Osteoblast (primary cell): ENCODE measurements around the gene TM9SF1. TPM values are rescaled to one million over a fixed set of nuclear protein-coding genes. Genes with fewer than 3 reads are reported as not detected.
A peak's percentile ranks its signal among the peaks of the same experiment; 100 is the strongest.

ENCODE experiments used
- DNase-seq: peaks from one replicate; pipeline ENCODE4 v3.0.0; 2011; ENCODE audit warnings: low spot score, mixed read lengths; ENCODE audit not compliant: insufficient read length; ENCODE audit errors: missing footprints
- H2AFZ ChIP-seq: 2 replicates; pipeline ENCODE4 v1.6.0; 2011; ENCODE audit warnings: mild to moderate bottlenecking, low read length
- H3K27ac ChIP-seq: 2 replicates; pipeline ENCODE4 v1.5.1; 2011; ENCODE audit warnings: mild to moderate bottlenecking, low read depth, low read length, moderate library complexity
- H3K27me3 ChIP-seq: 2 replicates; pipeline ENCODE4 v1.6.0; 2012; ENCODE audit warnings: mild to moderate bottlenecking, control low read depth, inconsistent platforms, low read length, moderate library complexity; ENCODE audit not compliant: insufficient read depth
- H3K36me3 ChIP-seq: 2 replicates; pipeline ENCODE4 v1.5.1; 2011; ENCODE audit warnings: mild to moderate bottlenecking, low read length, control low read depth, moderate library complexity; ENCODE audit not compliant: insufficient read depth
- H3K4me1 ChIP-seq: 2 replicates; pipeline ENCODE4 v1.5.1; 2011; ENCODE audit warnings: mild to moderate bottlenecking, low read length, control low read depth, moderate library complexity; ENCODE audit not compliant: insufficient read depth
- H3K4me2 ChIP-seq: 2 replicates; pipeline ENCODE4 v1.6.0; 2011; ENCODE audit warnings: mild to moderate bottlenecking, low read length; ENCODE audit not compliant: insufficient read depth
- H3K4me3 ChIP-seq: fragments of 200-600 bp; sonication (generic); 3 replicates; pipeline ENCODE4 v1.5.1; 2012; ENCODE audit warnings: mild to moderate bottlenecking, low read length, inconsistent platforms; ENCODE audit not compliant: insufficient read depth
- H3K79me2 ChIP-seq: 2 replicates; pipeline ENCODE4 v1.6.0; 2012; ENCODE audit warnings: mild to moderate bottlenecking, low read length, control low read depth, inconsistent platforms; ENCODE audit not compliant: insufficient read depth
- H3K9me3 ChIP-seq: 2 replicates; pipeline ENCODE4 v1.5.1; 2011; ENCODE audit warnings: low read depth, low read length, control low read depth
- H4K20me1 ChIP-seq: 2 replicates; pipeline ENCODE4 v1.6.0; 2012; ENCODE audit warnings: mild to moderate bottlenecking, low read length, control low read depth; ENCODE audit not compliant: insufficient read depth
- total RNA-seq: library from RNA; depleted of rRNA; stranded (reverse); fragments of >200 nt; gene quantifications from 2 replicates; pipeline ENCODE4 v1.2.3, GENCODE V29; 2012
- TF ChIP-seq, protein P1 (sequence below): IDR thresholded peaks from 2 replicates; pipeline ENCODE4 v1.5.1; 2011; ENCODE audit warnings: mild to moderate bottlenecking, low read depth, low read length, moderate library complexity; ENCODE audit errors: extremely low read depth

TM9SF1 gene
- total RNA-seq, 1 donor, result 78.2 TPM

DNA sequence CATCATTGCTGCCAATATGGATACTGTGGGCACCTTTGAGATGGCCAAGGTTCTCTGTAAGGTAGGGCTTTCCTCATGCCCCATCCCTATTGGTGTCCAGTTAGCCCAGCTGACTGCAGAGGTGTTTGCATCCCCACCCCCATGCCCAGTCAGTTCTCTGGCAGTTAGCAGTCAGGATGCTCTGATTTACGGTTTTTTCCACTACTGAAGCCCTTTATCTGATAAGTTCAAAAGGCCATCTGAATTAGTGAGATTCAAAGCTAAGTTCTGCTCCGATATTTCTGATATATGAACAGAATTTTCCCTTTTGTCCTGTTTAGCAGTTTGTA lies 38.3 kb upstream of the TM9SF1 start:
- no peaks in the 10 kb centered on the region for H3K9me3 ChIP-seq
- peaks cover 40% of the 10 kb centered on the region for H3K36me3 ChIP-seq
- H3K27ac ChIP-seq, result peak overlapping the region; percentile 93
- TF ChIP-seq, protein P1, sequence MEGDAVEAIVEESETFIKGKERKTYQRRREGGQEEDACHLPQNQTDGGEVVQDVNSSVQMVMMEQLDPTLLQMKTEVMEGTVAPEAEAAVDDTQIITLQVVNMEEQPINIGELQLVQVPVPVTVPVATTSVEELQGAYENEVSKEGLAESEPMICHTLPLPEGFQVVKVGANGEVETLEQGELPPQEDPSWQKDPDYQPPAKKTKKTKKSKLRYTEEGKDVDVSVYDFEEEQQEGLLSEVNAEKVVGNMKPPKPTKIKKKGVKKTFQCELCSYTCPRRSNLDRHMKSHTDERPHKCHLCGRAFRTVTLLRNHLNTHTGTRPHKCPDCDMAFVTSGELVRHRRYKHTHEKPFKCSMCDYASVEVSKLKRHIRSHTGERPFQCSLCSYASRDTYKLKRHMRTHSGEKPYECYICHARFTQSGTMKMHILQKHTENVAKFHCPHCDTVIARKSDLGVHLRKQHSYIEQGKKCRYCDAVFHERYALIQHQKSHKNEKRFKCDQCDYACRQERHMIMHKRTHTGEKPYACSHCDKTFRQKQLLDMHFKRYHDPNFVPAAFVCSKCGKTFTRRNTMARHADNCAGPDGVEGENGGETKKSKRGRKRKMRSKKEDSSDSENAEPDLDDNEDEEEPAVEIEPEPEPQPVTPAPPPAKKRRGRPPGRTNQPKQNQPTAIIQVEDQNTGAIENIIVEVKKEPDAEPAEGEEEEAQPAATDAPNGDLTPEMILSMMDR, result no peak
- peak overlapping the region; percentile 97 for H3K4me3 ChIP-seq
- DNase-seq, result no peak
- no peaks in the 10 kb centered on the region for H3K27me3 ChIP-seq
- H3K4me1 ChIP-seq, result peaks cover 39% of the 10 kb centered on the region
- peaks cover 2% of the 10 kb centered on the region for H4K20me1 ChIP-seq
- H3K4me2 ChIP-seq, result peak overlapping the region; percentile 92
- H3K79me2 ChIP-seq, result peaks cover 70% of the 10 kb centered on the region
- H2AFZ ChIP-seq, result peak overlapping the region; percentile 97

DNA sequence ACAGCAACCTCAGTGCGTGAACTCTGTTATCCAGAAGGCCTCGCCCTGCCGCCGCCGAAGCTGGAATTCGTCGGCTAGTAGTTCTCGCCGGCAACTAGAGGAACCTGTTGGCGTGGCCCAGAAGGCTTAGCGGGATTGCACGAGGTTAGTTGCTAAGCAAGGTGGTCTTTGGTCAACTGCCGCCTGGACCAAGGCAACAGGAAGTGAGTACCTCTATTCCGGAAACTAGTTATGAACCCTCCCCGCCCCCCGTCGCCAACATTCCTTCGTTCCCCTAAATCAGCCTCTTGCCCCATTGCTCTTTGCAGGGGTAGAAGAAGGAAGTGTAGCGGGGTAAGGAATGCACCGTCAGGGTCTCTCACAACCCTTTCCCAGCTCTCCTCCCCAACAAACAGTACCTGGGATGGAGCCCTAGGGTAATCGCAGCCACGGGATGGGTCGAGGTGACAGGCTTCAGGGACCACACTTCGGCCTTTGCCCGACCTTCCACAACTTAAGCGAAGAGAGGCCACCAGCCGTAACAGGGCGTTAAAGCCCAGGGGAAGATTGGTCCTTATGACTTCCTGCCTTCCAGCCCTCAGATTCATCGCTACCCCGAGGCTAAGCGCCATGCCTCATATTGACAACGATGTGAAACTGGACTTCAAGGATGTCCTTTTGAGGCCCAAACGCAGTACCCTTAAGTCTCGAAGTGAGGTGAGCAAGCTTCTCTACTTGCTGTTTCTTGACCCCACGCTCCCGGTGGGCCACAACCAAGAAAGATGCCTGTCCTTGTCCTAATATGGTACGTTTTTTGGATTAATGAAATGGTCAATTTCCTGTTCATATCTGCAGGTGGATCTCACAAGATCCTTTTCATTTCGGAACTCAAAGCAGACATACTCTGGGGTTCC lies 37.6 kb upstream of the TM9SF1 start, which contains the start of gene GMPR2:
Gene GMPR2, plus strand, starts transcription at position 285 of the 893 bp plus-strand sequence. Its CDS starts 325 bp downstream, at position 610.
- Histone ChIP-seq H3K4me2 (peak within 1 kb of the TSS; percentile 92), H3K4me1 (peaks cover 34% of the 10 kb centered on the region), H4K20me1 (peaks cover 2% of the 10 kb centered on the region), H3K9me3 (no peaks in the 10 kb centered on the region), H3K79me2 (peaks cover 73% of the 10 kb centered on the region), H3K4me3 (peak within 1 kb of the TSS; percentile 97), H3K36me3 (peaks cover 37% of the 10 kb centered on the region), H3K27me3 (no peaks in the 10 kb centered on the region), H3K27ac (peak within 1 kb of the TSS; percentile 93), H2AFZ (peak within 1 kb of the TSS; percentile 97)
- TF ChIP-seq, protein P1, result no peak
- DNase-seq, result peak; percentile 77

DNA sequence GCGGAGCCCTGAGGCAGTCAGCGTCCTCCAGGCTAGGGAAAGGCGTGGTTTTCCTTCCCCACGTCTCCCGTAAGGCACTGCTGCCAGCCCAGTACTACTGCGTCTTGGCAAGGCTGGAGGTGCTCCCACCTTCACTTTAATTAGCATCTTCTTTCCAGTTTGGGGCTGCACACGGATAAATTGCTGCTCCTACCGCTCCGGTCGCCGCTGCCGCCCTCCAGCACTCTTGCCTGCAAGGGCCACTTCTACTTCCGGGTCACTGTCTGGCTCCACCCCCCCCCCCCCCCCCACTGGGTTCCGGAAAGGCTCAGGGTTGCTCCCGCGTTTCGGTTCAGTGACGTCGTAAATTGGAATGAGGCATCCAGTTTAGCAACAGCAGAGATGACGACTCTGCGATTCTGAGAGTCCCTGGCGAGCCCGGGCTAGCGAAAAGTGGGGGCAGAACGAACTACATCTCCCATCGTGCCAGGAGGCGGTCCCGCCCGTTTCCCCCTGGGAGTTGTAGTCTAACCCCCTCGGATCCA lies 36.9 kb upstream of the TM9SF1 start, which contains the start of gene NEDD8:
Gene NEDD8, minus strand, starts transcription at position 247 of the 524 bp plus-strand sequence. Its CDS starts 100 bp downstream, at position 147.
- H3K27me3 ChIP-seq, result no peaks in the 10 kb centered on the region
- H3K4me3 ChIP-seq, result peak within 1 kb of the TSS; percentile 97
- H3K79me2 ChIP-seq, result peaks cover 80% of the 10 kb centered on the region
- H3K27ac ChIP-seq, result peak within 1 kb of the TSS; percentile 93
- no peaks in the 10 kb centered on the region for H3K9me3 ChIP-seq
- H3K36me3 ChIP-seq, result peaks cover 30% of the 10 kb centered on the region
- TF ChIP-seq, protein P1, result no peak
- H2AFZ ChIP-seq, result peak within 1 kb of the TSS; percentile 97
- DNase-seq, result peak; percentile 95
- peak within 1 kb of the TSS; percentile 92 for H3K4me2 ChIP-seq
- H4K20me1 ChIP-seq, result peaks cover 3% of the 10 kb centered on the region
- peaks cover 34% of the 10 kb centered on the region for H3K4me1 ChIP-seq
